ENCODE results near the gene RNF168.

- TF ChIP-seq POLR2AphosphoS5 (IDR thresholded peaks at IDR 0.05; ENCODE audit: low read depth, low read length) (no peak), POLR2A (IDR thresholded peaks at IDR 0.05; ENCODE audit: borderline replicate concordance, extremely low read depth, insufficient read depth, insufficient read length) (no peak), EZH2phosphoT487 (IDR thresholded peaks at IDR 0.05; ENCODE audit: borderline replicate concordance) (no peak)
- TF ChIP-seq, protein P1, sequence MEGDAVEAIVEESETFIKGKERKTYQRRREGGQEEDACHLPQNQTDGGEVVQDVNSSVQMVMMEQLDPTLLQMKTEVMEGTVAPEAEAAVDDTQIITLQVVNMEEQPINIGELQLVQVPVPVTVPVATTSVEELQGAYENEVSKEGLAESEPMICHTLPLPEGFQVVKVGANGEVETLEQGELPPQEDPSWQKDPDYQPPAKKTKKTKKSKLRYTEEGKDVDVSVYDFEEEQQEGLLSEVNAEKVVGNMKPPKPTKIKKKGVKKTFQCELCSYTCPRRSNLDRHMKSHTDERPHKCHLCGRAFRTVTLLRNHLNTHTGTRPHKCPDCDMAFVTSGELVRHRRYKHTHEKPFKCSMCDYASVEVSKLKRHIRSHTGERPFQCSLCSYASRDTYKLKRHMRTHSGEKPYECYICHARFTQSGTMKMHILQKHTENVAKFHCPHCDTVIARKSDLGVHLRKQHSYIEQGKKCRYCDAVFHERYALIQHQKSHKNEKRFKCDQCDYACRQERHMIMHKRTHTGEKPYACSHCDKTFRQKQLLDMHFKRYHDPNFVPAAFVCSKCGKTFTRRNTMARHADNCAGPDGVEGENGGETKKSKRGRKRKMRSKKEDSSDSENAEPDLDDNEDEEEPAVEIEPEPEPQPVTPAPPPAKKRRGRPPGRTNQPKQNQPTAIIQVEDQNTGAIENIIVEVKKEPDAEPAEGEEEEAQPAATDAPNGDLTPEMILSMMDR (IDR thresholded peaks at IDR 0.05 in 2 of 3, conservative IDR thresholded peaks at IDR 0.05 in 1 of 3; ENCODE audit: borderline replicate concordance in 1 of 3, insufficient read depth in 1 of 3, low read depth in 2 of 3, low read length in 2 of 3) = no peak
Measured at GRCh38 chr3:196533260-196533681, 29.7 kb upstream of the RNF168 start.
